Right lobe of liver (tissue), 6 donors: ENCODE data around the gene SOBP. TPM values are rescaled to one million over a fixed set of nuclear protein-coding genes. Genes with fewer than 3 reads are reported as not detected.

Source experiments
- ATAC-seq, 4 donors: fragments of 200-7000 bp; cut with Tn5 transposase; one replicate each; pipeline ENCODE4 v1.9.1; 2020; ENCODE audit warnings: mild to moderate bottlenecking in 4 of 4, moderate library complexity in 4 of 4
- DNase-seq, 3 donors: peaks; one replicate each; pipeline ENCODE4 v3.0.0-alpha.2; 2020
- H3K27ac ChIP-seq, 3 donors: fragments of 200-600 bp; one replicate each; pipeline ENCODE4 v1.8.0; 2022
- H3K27me3 ChIP-seq, 2 donors: fragments of 200-600 bp; one replicate each; pipeline ENCODE4 v1.8.0; 2022
- H3K36me3 ChIP-seq, 4 donors: fragments of 200-600 bp; sonication (generic) in 1 of 4; one replicate each; pipeline versions ENCODE4 v1.5.1 to v1.8.0; 2017 to 2022; ENCODE audit warnings: control low read depth in 1 of 4
- H3K4me1 ChIP-seq, 4 donors: fragments of 200-600 bp; sonication (generic) in 1 of 4; one replicate each; pipeline versions ENCODE4 v1.5.1 to v1.8.0; 2017 to 2022; ENCODE audit warnings: control low read depth in 1 of 4
- H3K4me3 ChIP-seq, 3 donors: fragments of 200-600 bp; one replicate each; pipeline ENCODE4 v1.8.0; 2022
- H3K9me3 ChIP-seq, 4 donors: fragments of 200-600 bp; sonication (generic) in 1 of 4; one replicate each; pipeline versions ENCODE4 v1.5.1 to v1.8.0; 2017 to 2022; ENCODE audit warnings: control low read depth in 1 of 4
- POLR2A ChIP-seq: fragments of 450-650 bp; IDR thresholded peaks from one replicate; pipeline ENCODE4 v1.6.1; 2017; ENCODE audit warnings: antibody characterized with exemption, mild to moderate bottlenecking
- WGBS: methylation state at CpG from one replicate; pipeline ENCODE4 v1.1.6; 2018; ENCODE audit warnings: low coverage, low lambda C conversion rate; ENCODE audit not compliant: insufficient coverage; ENCODE audit errors: missing lambda C conversion rate; 5-methylcytosine and 5-hydroxymethylcytosine counted together
- intact Hi-C, 2 donors: fragments of 100-400 bp; cut with DNase I; formaldehyde crosslinking; loops; one replicate each; pipeline versions ENCODE4 v1.11.2 to v1.14.1; 2022
- total RNA-seq, 6 experiments: library from RNA; depleted of rRNA in 2 of 6; stranded (reverse); fragments of >200 nt in 2 of 6; fragmentation: NEBNext Ultra II Directional in 3 of 6; extraction: Animal tissue kit (Norgen Biotek cat#: 25700) in 3 of 6; gene quantifications; one replicate each; pipeline versions ENCODE4 v1.1.0 to v1.2.4, GENCODE V29; 2016 to 2023
- TF ChIP-seq, protein P1 (sequence below), 4 donors: fragments of 200-600 bp in 3 of 4; fragments of 450-650 bp in 1 of 4; IDR thresholded peaks; one replicate each; pipeline versions ENCODE4 v1.5.1 to v1.8.0; 2016 to 2022; ENCODE audit warnings: antibody characterized with exemption in 4 of 4, mild to moderate bottlenecking in 2 of 4
- donor health status: DM: no; HTN: yes; CAD: no.
- donor health status: DM: no; HTN: no; CAD: no.
- donor health status: DM: no; HTN: no; CAD: no.
- donor health status: DM: no; HTN: yes; CAD: no.
- donor health status: DM: no; HTN: yes; CAD: no.

The SOBP gene
- total RNA-seq, 6 experiments from 2014 or later = 1.3 to 3.5 (median 1.6) TPM

- whole genome bisulfite sequencing = 87% methylated on average over 9 of the region's 9 CpGs
- Histone ChIP-seq H3K9me3 (no peaks in the 10 kb centered on the region), H3K36me3 (no peaks in the 10 kb centered on the region), H3K27ac (no peak overlapping the region), H3K27me3 (no peaks in the 10 kb centered on the region), H3K4me3 (no peak overlapping the region), H3K4me1 (no peaks in the 10 kb centered on the region)
- DNase-seq (no peak), ATAC-seq (no peak)
- TF ChIP-seq, protein P1, sequence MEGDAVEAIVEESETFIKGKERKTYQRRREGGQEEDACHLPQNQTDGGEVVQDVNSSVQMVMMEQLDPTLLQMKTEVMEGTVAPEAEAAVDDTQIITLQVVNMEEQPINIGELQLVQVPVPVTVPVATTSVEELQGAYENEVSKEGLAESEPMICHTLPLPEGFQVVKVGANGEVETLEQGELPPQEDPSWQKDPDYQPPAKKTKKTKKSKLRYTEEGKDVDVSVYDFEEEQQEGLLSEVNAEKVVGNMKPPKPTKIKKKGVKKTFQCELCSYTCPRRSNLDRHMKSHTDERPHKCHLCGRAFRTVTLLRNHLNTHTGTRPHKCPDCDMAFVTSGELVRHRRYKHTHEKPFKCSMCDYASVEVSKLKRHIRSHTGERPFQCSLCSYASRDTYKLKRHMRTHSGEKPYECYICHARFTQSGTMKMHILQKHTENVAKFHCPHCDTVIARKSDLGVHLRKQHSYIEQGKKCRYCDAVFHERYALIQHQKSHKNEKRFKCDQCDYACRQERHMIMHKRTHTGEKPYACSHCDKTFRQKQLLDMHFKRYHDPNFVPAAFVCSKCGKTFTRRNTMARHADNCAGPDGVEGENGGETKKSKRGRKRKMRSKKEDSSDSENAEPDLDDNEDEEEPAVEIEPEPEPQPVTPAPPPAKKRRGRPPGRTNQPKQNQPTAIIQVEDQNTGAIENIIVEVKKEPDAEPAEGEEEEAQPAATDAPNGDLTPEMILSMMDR (IDR thresholded peaks at IDR 0.05) = no peak
- no peak for TF ChIP-seq POLR2A
- intact Hi-C loops = no loop called here
These were observed 157.6 kb downstream of the SOBP start for GRCh38 chr6:107647439-107647948.

DNA sequence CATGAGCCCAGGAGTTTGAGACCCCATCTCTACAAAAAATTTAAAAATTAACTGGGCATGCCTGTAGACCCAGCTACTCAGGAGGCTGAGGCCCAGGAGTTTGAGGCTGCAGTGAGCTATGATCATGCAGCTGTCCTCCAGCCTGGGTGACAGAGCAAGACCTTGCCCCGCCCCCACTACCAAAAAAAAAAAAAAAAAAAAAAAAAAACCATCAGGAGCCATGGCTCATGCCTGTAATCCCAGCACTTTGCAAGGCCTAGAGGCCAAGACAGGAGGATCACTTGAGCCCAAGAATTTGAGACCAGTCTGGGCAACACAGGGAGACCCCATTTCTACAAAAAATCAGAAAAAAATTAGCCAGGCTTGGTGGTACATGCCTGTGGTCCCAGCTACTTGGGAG, 159.1 kb downstream of the SOBP start:
- intact Hi-C loops = no loop called here
- Histone ChIP-seq H3K27ac (no peak overlapping the region), H3K27me3 (no peaks in the 10 kb centered on the region), H3K4me3 (no peak overlapping the region), H3K9me3 (no peaks in the 10 kb centered on the region), H3K36me3 (no peaks in the 10 kb centered on the region), H3K4me1 (no peaks in the 10 kb centered on the region)
- no peak for TF ChIP-seq POLR2A
- TF ChIP-seq, protein P1 (IDR thresholded peaks at IDR 0.05) = no peak
- DNase-seq (no peak), ATAC-seq (no peak)
- 60% methylated on average over 1 of the region's 1 CpG for whole genome bisulfite sequencing

GRCh38 chr6:107652526-107653182, 162.7 kb downstream of the SOBP start:
- H3K4me1 ChIP-seq = no peaks in the 10 kb centered on the region
- H3K27ac ChIP-seq = no peak overlapping the region
- no peaks in the 10 kb centered on the region for H3K27me3 ChIP-seq
- DNase-seq = no peak
- no peaks in the 10 kb centered on the region for H3K9me3 ChIP-seq
- intact Hi-C loops = no loop called here
- no peak for TF ChIP-seq POLR2A
- TF ChIP-seq, protein P1 (IDR thresholded peaks at IDR 0.05) = no peak
- H3K36me3 ChIP-seq = no peaks in the 10 kb centered on the region
- ATAC-seq = no peak
- WGBS = 72% methylated on average over 2 of the region's 2 CpGs
- H3K4me3 ChIP-seq = no peak overlapping the region

DNA sequence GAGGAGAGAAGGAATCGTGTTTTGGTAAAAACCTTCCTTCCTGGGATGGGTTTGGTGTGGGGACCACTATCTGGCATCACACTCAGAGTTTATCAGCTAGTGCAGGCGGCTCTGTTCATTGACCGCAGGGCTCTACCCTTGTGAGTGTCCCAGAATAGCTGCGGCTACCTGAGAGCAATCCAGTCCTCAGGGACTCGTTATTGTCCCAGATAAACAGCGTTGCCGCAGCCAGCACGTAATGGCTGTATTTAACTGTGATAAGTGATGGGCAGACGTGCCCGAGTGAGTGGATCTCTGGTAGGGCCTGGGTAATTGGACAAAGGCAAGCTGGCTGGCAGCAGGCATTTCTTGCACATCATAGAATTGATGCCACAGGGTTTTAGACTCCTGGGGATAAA, 163.3 kb downstream of the SOBP start:
- H3K9me3 ChIP-seq = no peaks in the 10 kb centered on the region
- H3K4me1 ChIP-seq = no peaks in the 10 kb centered on the region
- ATAC-seq (no peak), DNase-seq (no peak)
- intact Hi-C loops = no loop called here
- no peak overlapping the region for H3K27ac ChIP-seq
- TF ChIP-seq, protein P1 (IDR thresholded peaks at IDR 0.05) = no peak
- TF ChIP-seq POLR2A = no peak
- 71% methylated on average over 3 of the region's 10 CpGs for WGBS
- no peak overlapping the region for H3K4me3 ChIP-seq
- H3K36me3 ChIP-seq = no peaks in the 10 kb centered on the region
- H3K27me3 ChIP-seq = no peaks in the 10 kb centered on the region
